SK-N-SH treated with all-trans-retinoic acid at 6 μM for 48 hours (cell line): ENCODE results near the gene AEBP1.

Source experiments
- ATAC-seq: fragments of 200-7000 bp; cut with Tn5 transposase; 3 replicates; pipeline ENCODE4 v1.9.1; 2020; ENCODE audit warnings: mild to moderate bottlenecking, moderate library complexity
- ARNTL ChIP-seq: fragments of 450-650 bp; formaldehyde crosslinking; IDR thresholded peaks from 2 replicates; pipeline ENCODE4 v1.5.0; 2020; ENCODE audit warnings: low read depth, mild to moderate bottlenecking, moderate library complexity, borderline replicate concordance
- CREB5 ChIP-seq: fragments of 250-450 bp; sonication (Bioruptor Pico); IDR thresholded peaks from 2 replicates; pipeline ENCODE4 v1.5.1; 2020; ENCODE audit warnings: low read depth, mild to moderate bottlenecking, moderate library complexity
- CSDC2 ChIP-seq: fragments of 250-450 bp; sonication (Bioruptor Pico); IDR thresholded peaks from 2 replicates; pipeline ENCODE4 v1.5.0; 2020; ENCODE audit warnings: mild to moderate bottlenecking, moderate library complexity
- CSRNP3 ChIP-seq: fragments of 250-450 bp; sonication (Bioruptor Pico); IDR thresholded peaks from 2 replicates; pipeline ENCODE4 v1.5.1; 2021; ENCODE audit warnings: mild to moderate bottlenecking, moderate library complexity
- ESRRG ChIP-seq: fragments of 250-450 bp; sonication (Bioruptor Pico); IDR thresholded peaks from 2 replicates; pipeline ENCODE4 v1.6.1; 2021; ENCODE audit warnings: mild to moderate bottlenecking
- GLIS3 ChIP-seq: fragments of 250-450 bp; sonication (Bioruptor Pico); IDR thresholded peaks from 2 replicates; pipeline ENCODE4 v1.5.0; 2020; ENCODE audit warnings: mild to moderate bottlenecking, moderate library complexity
- ISL1 ChIP-seq: fragments of 250-450 bp; sonication (Bioruptor Pico); IDR thresholded peaks from 2 replicates; pipeline ENCODE4 v2.1.2; 2022; ENCODE audit warnings: mild to moderate bottlenecking, moderate library complexity
- OSR1 ChIP-seq: fragments of 250-450 bp; sonication (Bioruptor Pico); IDR thresholded peaks from 2 replicates; pipeline ENCODE4 v1.8.0; 2022; ENCODE audit warnings: moderate library complexity, mild to moderate bottlenecking, inconsistent platforms
- PPARA ChIP-seq: fragments of 250-450 bp; sonication (Bioruptor Pico); IDR thresholded peaks from 2 replicates; pipeline ENCODE4 v1.5.0; 2020; ENCODE audit warnings: mild to moderate bottlenecking, borderline replicate concordance
- RARB ChIP-seq: fragments of 250-450 bp; sonication (Bioruptor Pico); IDR thresholded peaks from 2 replicates; pipeline ENCODE4 v1.8.0; 2021; ENCODE audit warnings: mild to moderate bottlenecking, moderate library complexity
- SNAI2 ChIP-seq: fragments of 250-450 bp; sonication (Bioruptor Pico); IDR thresholded peaks from 2 replicates; pipeline ENCODE4 v1.5.0; 2020; ENCODE audit warnings: mild to moderate bottlenecking, moderate library complexity
- TCF4 ChIP-seq: fragments of 250-450 bp; sonication (Bioruptor Pico); IDR thresholded peaks from 2 replicates; pipeline ENCODE4 v1.8.0; 2021; ENCODE audit warnings: mild to moderate bottlenecking, moderate library complexity, borderline replicate concordance
- TOX ChIP-seq: fragments of 250-450 bp; sonication (Bioruptor Pico); IDR thresholded peaks from 2 replicates; pipeline ENCODE4 v1.8.0; 2021; ENCODE audit warnings: mild to moderate bottlenecking, moderate library complexity, borderline replicate concordance
- ZC3H10 ChIP-seq: fragments of 250-450 bp; sonication (Bioruptor Pico); IDR thresholded peaks from 2 replicates; pipeline ENCODE4 v1.5.1; 2021; ENCODE audit warnings: mild to moderate bottlenecking, moderate library complexity
- ZFP3 ChIP-seq: fragments of 250-450 bp; sonication (Bioruptor Pico); IDR thresholded peaks from 2 replicates; pipeline ENCODE4 v1.5.0; 2020; ENCODE audit warnings: mild to moderate bottlenecking, moderate library complexity
- ZFP30 ChIP-seq: fragments of 450-650 bp; formaldehyde crosslinking; IDR thresholded peaks from 2 replicates; pipeline ENCODE4 v1.5.0; 2022; ENCODE audit warnings: mild to moderate bottlenecking, moderate library complexity
- ZNF565 ChIP-seq: fragments of 450-650 bp; formaldehyde crosslinking; conservative IDR thresholded peaks from 2 replicates; pipeline ENCODE4 v1.5.0; 2020; ENCODE audit warnings: low read depth, mild to moderate bottlenecking, moderate library complexity
- ZNF70 ChIP-seq: fragments of 450-650 bp; formaldehyde crosslinking; IDR thresholded peaks from 2 replicates; pipeline ENCODE4 v1.5.0; 2020; ENCODE audit warnings: mild to moderate bottlenecking, moderate library complexity
- ZNF8 ChIP-seq: fragments of 450-650 bp; formaldehyde crosslinking; IDR thresholded peaks from 2 replicates; pipeline ENCODE4 v1.5.0; 2020; ENCODE audit warnings: mild to moderate bottlenecking, moderate library complexity
- TF ChIP-seq, protein P1 (sequence below): fragments of 250-450 bp; sonication (Bioruptor Pico); IDR thresholded peaks from 2 replicates; pipeline ENCODE4 v1.8.0; 2020; ENCODE audit warnings: mild to moderate bottlenecking, moderate library complexity, borderline replicate concordance
- TF ChIP-seq, protein P2 (sequence below): fragments of 250-450 bp; sonication (Bioruptor Pico); IDR thresholded peaks from 2 replicates; pipeline ENCODE4 v1.8.0; 2021; ENCODE audit warnings: low read depth, mild to moderate bottlenecking, moderate library complexity, borderline replicate concordance

The AEBP1 gene

DNA sequence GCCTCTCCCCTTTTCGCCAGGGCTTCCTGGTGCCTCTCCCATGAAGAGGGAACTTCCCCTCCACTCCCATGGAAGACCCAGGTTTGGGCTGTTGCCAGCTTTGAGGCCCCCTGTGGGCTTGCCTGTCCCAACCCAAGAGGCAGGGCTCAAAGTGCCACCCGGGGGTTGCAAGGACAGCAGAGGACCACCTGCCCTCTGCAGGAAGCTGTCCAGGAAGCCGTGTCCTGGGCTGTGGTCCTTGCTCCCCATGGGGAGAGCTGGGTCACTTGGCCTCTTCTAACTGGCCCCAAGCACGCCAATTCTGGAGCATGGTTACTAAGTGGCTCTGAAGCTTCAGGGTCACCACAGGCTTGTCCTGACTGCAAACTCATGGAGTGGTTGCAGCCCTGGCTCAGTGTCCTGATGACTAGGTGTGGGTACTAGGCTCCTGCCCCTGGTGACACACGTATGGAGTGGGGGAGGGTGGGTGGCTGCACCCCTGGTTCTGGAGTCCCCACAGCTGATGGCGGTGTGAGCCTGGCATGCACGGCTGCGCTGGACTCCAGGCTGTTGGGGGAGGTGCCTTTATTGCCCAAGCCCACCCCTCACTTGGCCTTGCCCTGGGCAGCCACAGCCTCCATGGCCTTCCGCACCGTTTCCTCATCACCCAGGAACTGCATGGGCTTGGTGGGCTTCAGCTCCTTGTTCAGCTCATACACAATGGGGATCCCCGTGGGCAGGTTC is 41.8 kb upstream of the AEBP1 start:
- no peak for ATAC-seq
- TF ChIP-seq CSDC2, result no peak
- no peak for TF ChIP-seq TOX
- TF ChIP-seq ZNF70 (CRISPR knock-in tag), result no peak
- TF ChIP-seq CSRNP3 (CRISPR knock-in tag), result no peak
- TF ChIP-seq, protein P1, sequence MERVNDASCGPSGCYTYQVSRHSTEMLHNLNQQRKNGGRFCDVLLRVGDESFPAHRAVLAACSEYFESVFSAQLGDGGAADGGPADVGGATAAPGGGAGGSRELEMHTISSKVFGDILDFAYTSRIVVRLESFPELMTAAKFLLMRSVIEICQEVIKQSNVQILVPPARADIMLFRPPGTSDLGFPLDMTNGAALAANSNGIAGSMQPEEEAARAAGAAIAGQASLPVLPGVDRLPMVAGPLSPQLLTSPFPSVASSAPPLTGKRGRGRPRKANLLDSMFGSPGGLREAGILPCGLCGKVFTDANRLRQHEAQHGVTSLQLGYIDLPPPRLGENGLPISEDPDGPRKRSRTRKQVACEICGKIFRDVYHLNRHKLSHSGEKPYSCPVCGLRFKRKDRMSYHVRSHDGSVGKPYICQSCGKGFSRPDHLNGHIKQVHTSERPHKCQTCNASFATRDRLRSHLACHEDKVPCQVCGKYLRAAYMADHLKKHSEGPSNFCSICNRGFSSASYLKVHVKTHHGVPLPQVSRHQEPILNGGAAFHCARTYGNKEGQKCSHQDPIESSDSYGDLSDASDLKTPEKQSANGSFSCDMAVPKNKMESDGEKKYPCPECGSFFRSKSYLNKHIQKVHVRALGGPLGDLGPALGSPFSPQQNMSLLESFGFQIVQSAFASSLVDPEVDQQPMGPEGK (CRISPR knock-in tag), result no peak
- no peak for TF ChIP-seq ISL1 (CRISPR knock-in tag)
- no peak for TF ChIP-seq GLIS3 (CRISPR knock-in tag)
- no peak for TF ChIP-seq ESRRG (CRISPR knock-in tag)
- TF ChIP-seq PPARA, result no peak
- TF ChIP-seq CREB5 (CRISPR knock-in tag), result no peak
- no peak for TF ChIP-seq ZFP30

GRCh38 chr7:44062903-44063295 is 41.2 kb upstream of the AEBP1 start:
- ATAC-seq, result no peak
- TF ChIP-seq CREB5 (CRISPR knock-in tag) (no peak), OSR1 (CRISPR knock-in tag) (no peak), ZNF8 (CRISPR knock-in tag) (no peak), SNAI2 (no peak), ZNF565 (no peak), PPARA (no peak), RARB (CRISPR knock-in tag) (no peak)

- no peak for ATAC-seq
- TF ChIP-seq PPARA (no peak), ZFP30 (no peak), TCF4 (CRISPR knock-in tag) (no peak), CREB5 (CRISPR knock-in tag) (no peak), ARNTL (no peak), ZNF70 (CRISPR knock-in tag) (no peak)
Observed at GRCh38 chr7:44063547-44063893, 40.6 kb upstream of the AEBP1 start.

- no peak for TF ChIP-seq TOX
- TF ChIP-seq, protein P2, sequence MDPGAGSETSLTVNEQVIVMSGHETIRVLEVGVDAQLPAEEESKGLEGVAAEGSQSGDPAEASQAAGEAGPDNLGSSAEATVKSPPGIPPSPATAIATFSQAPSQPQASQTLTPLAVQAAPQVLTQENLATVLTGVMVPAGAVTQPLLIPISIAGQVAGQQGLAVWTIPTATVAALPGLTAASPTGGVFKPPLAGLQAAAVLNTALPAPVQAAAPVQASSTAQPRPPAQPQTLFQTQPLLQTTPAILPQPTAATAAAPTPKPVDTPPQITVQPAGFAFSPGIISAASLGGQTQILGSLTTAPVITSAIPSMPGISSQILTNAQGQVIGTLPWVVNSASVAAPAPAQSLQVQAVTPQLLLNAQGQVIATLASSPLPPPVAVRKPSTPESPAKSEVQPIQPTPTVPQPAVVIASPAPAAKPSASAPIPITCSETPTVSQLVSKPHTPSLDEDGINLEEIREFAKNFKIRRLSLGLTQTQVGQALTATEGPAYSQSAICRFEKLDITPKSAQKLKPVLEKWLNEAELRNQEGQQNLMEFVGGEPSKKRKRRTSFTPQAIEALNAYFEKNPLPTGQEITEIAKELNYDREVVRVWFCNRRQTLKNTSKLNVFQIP (CRISPR knock-in tag), result no peak
- TF ChIP-seq TCF4 (CRISPR knock-in tag), result no peak
- no peak for TF ChIP-seq ZNF70 (CRISPR knock-in tag)
- TF ChIP-seq ZFP3 (CRISPR knock-in tag), result no peak
- TF ChIP-seq ZC3H10 (CRISPR knock-in tag), result no peak
- TF ChIP-seq ZFP30, result no peak
- TF ChIP-seq GLIS3 (CRISPR knock-in tag), result no peak
- no peak for TF ChIP-seq SNAI2
- no peak for TF ChIP-seq ESRRG (CRISPR knock-in tag)
- TF ChIP-seq ARNTL, result no peak
- TF ChIP-seq CSRNP3 (CRISPR knock-in tag), result no peak
- ATAC-seq, result no peak
Observed at GRCh38 chr7:44063894-44064651, 40.1 kb upstream of the AEBP1 start.
